H1 (cell line): ENCODE results near the gene ZNF496. TPM values are rescaled to one million over a fixed set of nuclear protein-coding genes. Genes with fewer than 3 reads are reported as not detected.

Experiments used
- CTCF ChIA-PET: fragments of 300-600 bp; sonication (Branson Sonifier 250); formaldehyde crosslinking; loops from one replicate; lab custom pipeline; 2021; ENCODE audit not compliant: partially characterized antibody; lab: Charles Lee
- POLR2A ChIA-PET: fragments of 300-600 bp; sonication (Branson Sonifier 250); formaldehyde crosslinking; loops from one replicate; lab custom pipeline; 2021; ENCODE audit warnings: inconsistent platforms; ENCODE audit not compliant: partially characterized antibody; lab: Charles Lee
- DNase-seq, 2 experiments: peaks; one replicate each; pipeline versions ENCODE4 v3.0.0 to v3.0.0-alpha.2; 2010 to 2022; ENCODE audit warnings: low spot score in 2 of 2, low read depth in 1 of 2, mixed read lengths in 1 of 2
- FAIRE-seq: peaks from 2 replicates; lab custom pipeline; 2011; peaks lifted over from hg19 to GRCh38; lab: Jason Lieb, UNC
- H2AFZ ChIP-seq: 2 replicates; pipeline ENCODE4 v1.8.1; 2012; ENCODE audit warnings: low read length, inconsistent platforms
- H2AK5ac ChIP-seq: 2 replicates; pipeline ENCODE4 v1.6.1; 2013; ENCODE audit warnings: low read depth, low read length
- H2BK120ac ChIP-seq: replicated peaks from 2 replicates; pipeline ENCODE3; 2013; ENCODE audit warnings: low read depth, low read length, inconsistent platforms
- H2BK12ac ChIP-seq: 2 replicates; pipeline ENCODE4 v1.6.1; 2013; ENCODE audit warnings: low read depth, low read length
- H2BK15ac ChIP-seq: 2 replicates; pipeline ENCODE4 v1.6.1; 2013; ENCODE audit warnings: low read length
- H2BK20ac ChIP-seq: 2 replicates; pipeline ENCODE4 v1.6.1; 2013; ENCODE audit warnings: low read length
- H2BK5ac ChIP-seq: 2 replicates; pipeline ENCODE4 v1.6.1; 2013; ENCODE audit warnings: low read depth, low read length
- H3K14ac ChIP-seq: 2 replicates; pipeline ENCODE4 v1.6.1; 2013; ENCODE audit warnings: inconsistent platforms; ENCODE audit not compliant: insufficient read length
- H3K18ac ChIP-seq: 2 replicates; pipeline ENCODE4 v1.6.1; 2013; ENCODE audit warnings: low read length; ENCODE audit errors: extremely low read depth
- H3K23ac ChIP-seq: 2 replicates; pipeline ENCODE4 v1.6.1; 2013; ENCODE audit warnings: inconsistent platforms; ENCODE audit not compliant: insufficient read length
- H3K23me2 ChIP-seq: 2 replicates; pipeline ENCODE4 v1.6.1; 2013; ENCODE audit warnings: low read depth, low read length
- H3K27ac ChIP-seq: 2 replicates; pipeline ENCODE4 v1.6.1; 2011; ENCODE audit warnings: low read depth, low read length, inconsistent platforms
- H3K27me3 ChIP-seq, 4 experiments: replicated peaks in 1 of 4; 1 replicate in 1 of 4; 2 replicates in 3 of 4; pipeline versions ENCODE4 v1.6.1 to v1.8.1; 2011 to 2013; ENCODE audit warnings: low read length in 3 of 4, mild to moderate bottlenecking in 3 of 4, inconsistent platforms in 2 of 4, mixed read lengths in 2 of 4, moderate library complexity in 1 of 4; ENCODE audit not compliant: control insufficient read depth in 3 of 4, insufficient read depth in 3 of 4; ENCODE audit errors: extremely low read depth in 1 of 4
- H3K36me3 ChIP-seq, 4 experiments: 2 replicates each; pipeline versions ENCODE4 v1.6.1 to v1.8.1; 2011 to 2013; ENCODE audit warnings: mild to moderate bottlenecking in 4 of 4, low read length in 3 of 4, moderate library complexity in 2 of 4, control low read depth in 1 of 4, inconsistent platforms in 1 of 4; ENCODE audit not compliant: insufficient read depth in 4 of 4, control insufficient read depth in 2 of 4
- H3K4ac ChIP-seq: replicated peaks from 2 replicates; pipeline ENCODE3; 2013; ENCODE audit warnings: low read length, low read depth, mixed read lengths, inconsistent platforms; ENCODE audit not compliant: insufficient read length
- H3K4me1 ChIP-seq, 4 experiments: replicated peaks in 1 of 4; 1 replicate in 1 of 4; 2 replicates in 3 of 4; pipeline versions ENCODE4 v1.6.1 to v1.8.1; 2011 to 2013; ENCODE audit warnings: low read length in 3 of 4, inconsistent platforms in 2 of 4, mixed read lengths in 1 of 4; ENCODE audit not compliant: insufficient read depth in 4 of 4, control insufficient read depth in 3 of 4
- H3K4me2 ChIP-seq, 2 experiments: 2 replicates each; pipeline versions ENCODE4 v1.6.1 to v1.8.1; 2011 to 2013; ENCODE audit warnings: low read depth in 2 of 2, low read length in 2 of 2, control low read depth in 1 of 2, inconsistent platforms in 1 of 2, mild to moderate bottlenecking in 1 of 2; ENCODE audit not compliant: insufficient read depth in 1 of 2
- H3K4me3 ChIP-seq, 4 experiments: fragments of 200-600, 300-600 bp in 1 of 4; sonication (generic), shearing (Covaris generic), sonication (Bioruptor Twin) in 1 of 4; 2 replicates each; pipeline versions ENCODE4 v1.5.1 to v1.8.1; 2011 to 2016; ENCODE audit warnings: low read length in 4 of 4, low read depth in 3 of 4, control low read depth in 2 of 4, inconsistent platforms in 2 of 4, mild to moderate bottlenecking in 2 of 4, mixed read lengths in 1 of 4, moderate library complexity in 1 of 4; ENCODE audit not compliant: insufficient read depth in 2 of 4; ENCODE audit errors: extremely low read depth in 1 of 4
- H3K56ac ChIP-seq: replicated peaks from 2 replicates; pipeline ENCODE3; 2013; ENCODE audit warnings: low read depth, mild to moderate bottlenecking, mixed read lengths, low read length, inconsistent platforms; ENCODE audit not compliant: insufficient read length
- H3K79me1 ChIP-seq: 2 replicates; pipeline ENCODE4 v1.6.1; 2013; ENCODE audit warnings: low read depth, low read length, control low read depth
- H3K79me2 ChIP-seq, 2 experiments: 2 replicates each; pipeline versions ENCODE4 v1.6.1 to v1.8.1; 2012 to 2013; ENCODE audit warnings: low read length in 2 of 2, mild to moderate bottlenecking in 2 of 2, inconsistent platforms in 1 of 2; ENCODE audit not compliant: insufficient read depth in 2 of 2, control insufficient read depth in 1 of 2
- H3K9ac ChIP-seq, 4 experiments: replicated peaks in 1 of 4; 1 replicate in 1 of 4; 2 replicates in 3 of 4; pipeline versions ENCODE4 v1.6.1 to v1.8.1; 2011 to 2013; ENCODE audit warnings: low read depth in 3 of 4, low read length in 3 of 4, control low read depth in 2 of 4, mild to moderate bottlenecking in 2 of 4, moderate library complexity in 2 of 4, inconsistent platforms in 1 of 4; ENCODE audit errors: extremely low read depth in 1 of 4
- H3K9me3 ChIP-seq, 2 experiments: 2 replicates each; pipeline versions ENCODE4 v1.6.1 to v1.8.1; 2012 to 2013; ENCODE audit warnings: mild to moderate bottlenecking in 2 of 2, moderate library complexity in 2 of 2, control low read depth in 1 of 2, inconsistent platforms in 1 of 2, low read depth in 1 of 2, low read length in 1 of 2, mixed read lengths in 1 of 2; ENCODE audit not compliant: insufficient read depth in 2 of 2
- H4K20me1 ChIP-seq, 2 experiments: replicated peaks in 1 of 2; 2 replicates each; pipeline versions ENCODE3 to v1.8.1; 2011 to 2013; ENCODE audit warnings: inconsistent platforms in 2 of 2, low read length in 2 of 2, mild to moderate bottlenecking in 1 of 2; ENCODE audit not compliant: insufficient read depth in 2 of 2, control insufficient read depth in 1 of 2
- H4K5ac ChIP-seq: 2 replicates; pipeline ENCODE4 v1.6.1; 2013; ENCODE audit warnings: low read length, low read depth, mixed read lengths, inconsistent platforms; ENCODE audit not compliant: insufficient read length
- H4K8ac ChIP-seq: 2 replicates; pipeline ENCODE4 v1.8.0; 2013; ENCODE audit warnings: mild to moderate bottlenecking, moderate library complexity, low read length, inconsistent platforms; ENCODE audit not compliant: insufficient read depth; ENCODE audit errors: extremely low read depth
- H4K91ac ChIP-seq: replicated peaks from 2 replicates; pipeline ENCODE3; 2013; ENCODE audit warnings: low read length, mixed read lengths, inconsistent platforms; ENCODE audit not compliant: insufficient read length
- ASH2L ChIP-seq: fragments of 200-600, 300-600 bp; sonication (generic); IDR thresholded peaks from one replicate; pipeline ENCODE4 v1.7.1; 2017; ENCODE audit warnings: low read length
- BCL11A ChIP-seq, 2 experiments: IDR thresholded peaks; one replicate each; pipeline ENCODE4 v1.6.1; 2011; ENCODE audit warnings: low read depth in 2 of 2, low read length in 2 of 2, mild to moderate bottlenecking in 2 of 2
- CBX5 ChIP-seq: fragments of 300-800, 300-1000 bp; sonication (generic); IDR thresholded peaks from 2 replicates; pipeline ENCODE4 v1.7.1; 2016; ENCODE audit warnings: antibody characterized with exemption, low read length, low read depth
- EP300 ChIP-seq, 2 experiments: IDR thresholded peaks; 1 replicate in 1 of 2; 2 replicates in 1 of 2; pipeline ENCODE4 v1.6.1; 2011 to 2012; ENCODE audit warnings: low read depth in 2 of 2, low read length in 2 of 2, mild to moderate bottlenecking in 2 of 2, borderline replicate concordance in 1 of 2, inconsistent platforms in 1 of 2, moderate library complexity in 1 of 2
- NRF1 ChIP-seq: IDR thresholded peaks from 2 replicates; pipeline ENCODE4 v1.6.1; 2011; ENCODE audit warnings: mild to moderate bottlenecking, low read depth, low read length, improper control_type of control experiment
- PHF8 ChIP-seq: fragments of 200-600 bp; sonication (generic); conservative IDR thresholded peaks from 2 replicates; pipeline ENCODE4 v1.7.1; 2012; ENCODE audit warnings: low read depth, mild to moderate bottlenecking, inconsistent platforms, low read length, moderate library complexity
- TAF1 ChIP-seq: IDR thresholded peaks from 2 replicates; pipeline ENCODE4 v1.6.1; 2011; ENCODE audit warnings: mild to moderate bottlenecking, low read depth, low read length
- TEAD4 ChIP-seq: IDR thresholded peaks from 2 replicates; pipeline ENCODE4 v1.6.1; 2012; ENCODE audit warnings: low read depth, low read length, inconsistent platforms, mixed read lengths
- YY1 ChIP-seq: IDR thresholded peaks from 2 replicates; pipeline ENCODE4 v1.6.1; 2011; ENCODE audit warnings: low read depth, mild to moderate bottlenecking, low read length
- ZNF274 ChIP-seq: IDR thresholded peaks from 2 replicates; pipeline ENCODE4 v1.7.0; 2012; ENCODE audit warnings: low read length, borderline replicate concordance; ENCODE audit errors: extremely low read depth
- WGBS, 2 experiments: shearing (Covaris generic) in 1 of 2; methylation state at CpG; one replicate each; pipeline versions ENCODE4 v1.1.6 to v1.1.7; 2013 to 2015; ENCODE audit warnings: low lambda C conversion rate in 2 of 2, mixed read lengths in 2 of 2, inconsistent platforms in 1 of 2, low coverage in 1 of 2, missing lambda C conversion rate in 1 of 2; ENCODE audit not compliant: insufficient replicate concordance in 2 of 2, insufficient coverage in 1 of 2, insufficient read length in 1 of 2; ENCODE audit errors: extremely low coverage in 1 of 2, missing lambda C conversion rate in 1 of 2; 5-methylcytosine and 5-hydroxymethylcytosine counted together
- polyA plus RNA-seq, 7 experiments: library from polyadenylated mRNA; depleted of rRNA in 3 of 7; stranded (reverse) in 5 of 7; unstranded in 2 of 7; fragments of >200 nt in 5 of 7; fragments of 200-250 nt in 2 of 7; gene quantifications; 1 replicate in 5 of 7; 2 replicates in 1 of 7; 4 replicates in 1 of 7; pipeline versions ENCODE4 v1.2.1 to v1.2.3, GENCODE V29; 2011 to 2013; ENCODE audit warnings: missing spikeins in 2 of 7, mixed read lengths in 2 of 7
- total RNA-seq: library from RNA; stranded (reverse); fragmentation: NEBNext Ultra II Directional; extraction: Animal tissue kit (Norgen Biotek cat#: 25700); gene quantifications from 2 replicates; pipeline ENCODE4 v1.2.1, GENCODE V29; 2021
- TF ChIP-seq, protein P1 (sequence below): IDR thresholded peaks from 2 replicates; pipeline ENCODE4 v1.6.1; 2012; ENCODE audit warnings: low read length, inconsistent platforms

Gene ZNF496
- total and polyA plus RNA-seq, 2 of the 8 experiments (the other 6 are each of a cell fraction or from before 2014, with no cell fraction given) = 27.9 to 71.4 TPM

DNA sequence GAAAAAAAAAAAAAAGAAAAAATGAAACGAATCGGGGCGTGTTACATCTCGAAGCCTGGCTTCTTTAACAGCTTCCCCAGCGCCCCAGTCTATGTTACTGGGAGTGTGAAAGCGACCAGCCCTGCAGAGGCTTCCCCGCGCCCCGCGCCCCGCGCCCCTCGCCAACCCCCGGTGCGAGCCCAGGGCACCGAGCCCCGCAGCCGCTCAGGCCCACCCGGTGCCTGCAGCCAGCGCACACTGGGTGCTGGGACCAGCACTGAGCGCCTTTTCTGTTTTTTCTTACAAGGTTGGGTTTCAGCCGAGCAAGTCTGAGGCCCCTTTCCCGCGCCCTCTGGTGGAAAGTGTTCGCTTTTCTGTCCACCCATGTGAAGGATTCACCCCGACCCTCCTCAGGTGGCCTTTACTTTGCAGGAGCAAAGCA is 42.1 kb upstream of the ZNF496 start:
- no peak overlapping the region for H2BK120ac ChIP-seq
- H2BK20ac ChIP-seq = peak overlapping the region; percentile 32; the same call in 1 of the 2 replicates
- H3K9me3 ChIP-seq = no peaks in the 10 kb centered on the region
- H4K20me1 ChIP-seq = no peaks in the 10 kb centered on the region
- H3K79me2 ChIP-seq = no peaks in the 10 kb centered on the region
- ChIA-PET CTCF (interaction anchor here (0.8 to 2.3 kb wide), 23 partner anchors 10 to 115 kb away, joined by 3 to 26 read pairs (median 5); no protein-coding TSS in a partner anchor), POLR2A (interaction anchor here (0.6 to 1.9 kb wide), 4 partner anchors 11 to 461 kb away, joined by 3 to 5 read pairs (median 4); no protein-coding TSS in a partner anchor)
- peak overlapping the region in 1 of 2 experiments; percentile 1; a peak in 3 of 4 replicates for H3K4me2 ChIP-seq
- no peak overlapping the region for H2AFZ ChIP-seq
- no peaks in the 10 kb centered on the region for H3K36me3 ChIP-seq
- H3K18ac ChIP-seq = peak overlapping the region; percentile 28; the same call in 1 of the 2 replicates
- H3K14ac ChIP-seq = no peak overlapping the region
- DNase-seq = peak in 1 of 2 experiments; percentile 89
- no peaks in the 10 kb centered on the region; the same call in 1 of the 2 replicates for H3K23me2 ChIP-seq
- H3K27me3 ChIP-seq = no peaks in the 10 kb centered on the region
- H2BK12ac ChIP-seq = 0 out of 2 replicates have a peak overlapping the region, but pooled peaks have one; percentile 39
- no peak overlapping the region for H2BK15ac ChIP-seq
- no peak overlapping the region for H3K23ac ChIP-seq
- no peak overlapping the region for H3K56ac ChIP-seq
- no peak overlapping the region for H2BK5ac ChIP-seq
- H3K4me1 ChIP-seq = peaks cover 13 to 35% (median 23%) of the 10 kb centered on the region in 4 experiments; a peak in 6 of 7 replicates
- WGBS, 2 experiments = 25% methylated on average over 19 of the region's 26 CpGs; no CpG with 5 or more reads in 1 of the 2 experiments
- H4K5ac ChIP-seq = no peak overlapping the region
- H3K79me1 ChIP-seq = no peaks in the 10 kb centered on the region
- no peak for FAIRE-seq
- H3K4me3 ChIP-seq = peak overlapping the region in 1 of 4 experiments; percentile 43; a peak in 1 of 8 replicates
- H3K9ac ChIP-seq = no peak overlapping the region
- no peak overlapping the region for H3K4ac ChIP-seq
- no peak overlapping the region for H3K27ac ChIP-seq
- H4K8ac ChIP-seq = peak overlapping the region; percentile 38; the same call in 1 of the 2 replicates
- no peak overlapping the region for H4K91ac ChIP-seq
- no peak overlapping the region for H2AK5ac ChIP-seq
- TF ChIP-seq EP300 (IDR thresholded peaks at IDR 0.05; ENCODE audit: borderline replicate concordance in 1 of 2, low read depth in 2 of 2, low read length in 2 of 2) = 0 out of 3 replicates have a peak, but pooled peaks of 1 of the 2 experiments have one; percentile 7
- no peak for TF ChIP-seq BCL11A (IDR thresholded peaks at IDR 0.05; ENCODE audit: low read depth in 2 of 2, low read length in 2 of 2)
- TF ChIP-seq, protein P1, sequence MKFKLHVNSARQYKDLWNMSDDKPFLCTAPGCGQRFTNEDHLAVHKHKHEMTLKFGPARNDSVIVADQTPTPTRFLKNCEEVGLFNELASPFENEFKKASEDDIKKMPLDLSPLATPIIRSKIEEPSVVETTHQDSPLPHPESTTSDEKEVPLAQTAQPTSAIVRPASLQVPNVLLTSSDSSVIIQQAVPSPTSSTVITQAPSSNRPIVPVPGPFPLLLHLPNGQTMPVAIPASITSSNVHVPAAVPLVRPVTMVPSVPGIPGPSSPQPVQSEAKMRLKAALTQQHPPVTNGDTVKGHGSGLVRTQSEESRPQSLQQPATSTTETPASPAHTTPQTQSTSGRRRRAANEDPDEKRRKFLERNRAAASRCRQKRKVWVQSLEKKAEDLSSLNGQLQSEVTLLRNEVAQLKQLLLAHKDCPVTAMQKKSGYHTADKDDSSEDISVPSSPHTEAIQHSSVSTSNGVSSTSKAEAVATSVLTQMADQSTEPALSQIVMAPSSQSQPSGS = no peak
- TF ChIP-seq ASH2L = peak; percentile 23
- no peak for TF ChIP-seq NRF1
- TF ChIP-seq TEAD4 = peak; percentile 48; the same call in 1 of the 2 replicates
- no peak for TF ChIP-seq YY1
- TF ChIP-seq CBX5 = no peak
- no peak for TF ChIP-seq ZNF274
- 0 out of 2 replicates have a peak, but pooled peaks have one; percentile 37 for TF ChIP-seq TAF1
- no peak for TF ChIP-seq PHF8
